RWPE2 (cell line): Measurements from ENCODE around the gene CAPN12.

Experiments
- ATAC-seq: fragments of 200-7000 bp; cut with Tn5 transposase; 3 replicates; pipeline ENCODE4 v1.9.1; 2021; ENCODE audit warnings: low read depth
- DNase-seq: peaks from one replicate; pipeline ENCODE4 v3.0.0-alpha.2; 2020; ENCODE audit warnings: low spot score
- H3K27ac ChIP-seq: fragments of 450-650 bp; 2 replicates; pipeline ENCODE4 v1.5.1; 2017; ENCODE audit warnings: mild to moderate bottlenecking; ENCODE audit not compliant: poor library complexity, severe bottlenecking
- H3K27me3 ChIP-seq: fragments of 250-450 bp; sonication (Bioruptor Pico); 2 replicates; pipeline ENCODE4 v1.5.1; 2021; ENCODE audit warnings: mild to moderate bottlenecking, moderate library complexity; ENCODE audit not compliant: insufficient read depth, poor library complexity, severe bottlenecking
- H3K36me3 ChIP-seq: fragments of 250-450 bp; sonication (Bioruptor Pico); 2 replicates; pipeline ENCODE4 v1.5.1; 2020; ENCODE audit warnings: low read depth, mild to moderate bottlenecking, moderate library complexity
- H3K4me1 ChIP-seq: fragments of 250-450 bp; sonication (Bioruptor Pico); 2 replicates; pipeline ENCODE4 v1.5.1; 2021; ENCODE audit warnings: mild to moderate bottlenecking, moderate library complexity; ENCODE audit not compliant: insufficient read depth, poor library complexity, severe bottlenecking
- H3K4me3 ChIP-seq: fragments of 250-450 bp; sonication (Bioruptor Pico); 2 replicates; pipeline ENCODE4 v1.5.1; 2021; ENCODE audit warnings: mild to moderate bottlenecking, moderate library complexity; ENCODE audit not compliant: severe bottlenecking
- H3K9me3 ChIP-seq: fragments of 250-450 bp; sonication (Bioruptor Pico); 2 replicates; pipeline ENCODE4 v1.5.1; 2021; ENCODE audit warnings: mild to moderate bottlenecking, moderate library complexity; ENCODE audit not compliant: severe bottlenecking
- CTCF ChIP-seq: fragments of 450-650 bp; IDR thresholded peaks from one replicate; pipeline ENCODE4 v1.5.1; 2017; ENCODE audit warnings: mild to moderate bottlenecking, moderate library complexity; ENCODE audit not compliant: poor library complexity, severe bottlenecking

Gene CAPN12

GRCh38 chr19:38698225-38699026, 45.8 kb downstream of the CAPN12 start:
- Histone ChIP-seq H3K27ac (peak overlapping the region; percentile 99), H3K4me1 (peaks cover 49% of the 10 kb centered on the region), H3K36me3 (peaks cover 84% of the 10 kb centered on the region), H3K9me3 (no peaks in the 10 kb centered on the region), H3K4me3 (no peak overlapping the region), H3K27me3 (no peaks in the 10 kb centered on the region)
- DNase-seq: no peak
- ATAC-seq: no peak
- no peak for TF ChIP-seq CTCF

- peaks cover 83% of the 10 kb centered on the region for H3K36me3 ChIP-seq
- no peak overlapping the region for H3K4me3 ChIP-seq
- no peaks in the 10 kb centered on the region for H3K9me3 ChIP-seq
- H3K4me1 ChIP-seq: peaks cover 56% of the 10 kb centered on the region
- ATAC-seq (no peak), DNase-seq (no peak)
- no peaks in the 10 kb centered on the region for H3K27me3 ChIP-seq
- peak overlapping the region; percentile 99 for H3K27ac ChIP-seq
- TF ChIP-seq CTCF: no peak
Measured at GRCh38 chr19:38697641-38698071, 46.6 kb downstream of the CAPN12 start.

- TF ChIP-seq CTCF: no peak
- no peak for DNase-seq
- H3K4me1 ChIP-seq: peaks cover 61% of the 10 kb centered on the region
- peaks cover 83% of the 10 kb centered on the region for H3K36me3 ChIP-seq
- no peaks in the 10 kb centered on the region for H3K27me3 ChIP-seq
- ATAC-seq: no peak
- H3K4me3 ChIP-seq: no peak overlapping the region
- no peaks in the 10 kb centered on the region for H3K9me3 ChIP-seq
- H3K27ac ChIP-seq: peak overlapping the region; percentile 99
Measured at GRCh38 chr19:38697197-38697596, 47.1 kb downstream of the CAPN12 start.

- Histone ChIP-seq H3K36me3 (peaks cover 80% of the 10 kb centered on the region), H3K27me3 (no peaks in the 10 kb centered on the region), H3K27ac (peak overlapping the region; percentile 99), H3K4me3 (no peak overlapping the region), H3K9me3 (no peaks in the 10 kb centered on the region), H3K4me1 (peaks cover 66% of the 10 kb centered on the region)
- ATAC-seq: no peak
- no peak for DNase-seq
- no peak for TF ChIP-seq CTCF
Measured at GRCh38 chr19:38696729-38697055, 47.6 kb downstream of the CAPN12 start.
